HEK293T (cell line): ENCODE measurements around the gene UGCG.

Experiments used
- ARNT ChIP-seq: fragments of 450-650 bp; IDR thresholded peaks from 2 replicates; pipeline ENCODE4 v1.6.1; 2017; ENCODE audit warnings: mild to moderate bottlenecking
- BHLHE40 ChIP-seq: fragments of 450-650 bp; IDR thresholded peaks from 2 replicates; pipeline ENCODE4 v1.6.1; 2016; ENCODE audit warnings: mild to moderate bottlenecking, moderate library complexity, borderline replicate concordance
- CTBP1 ChIP-seq: fragments of 450-650 bp; IDR thresholded peaks from 2 replicates; pipeline ENCODE4 v1.6.1; 2016; ENCODE audit warnings: borderline replicate concordance
- ELF4 ChIP-seq: fragments of 450-650 bp; IDR thresholded peaks from 2 replicates; pipeline ENCODE4 v1.6.1; 2017; ENCODE audit warnings: antibody characterized with exemption
- FOXA1 ChIP-seq: fragments of 450-650 bp; IDR thresholded peaks from 2 replicates; pipeline ENCODE4 v1.6.1; 2016; ENCODE audit warnings: mild to moderate bottlenecking
- FOXM1 ChIP-seq: fragments of 450-650 bp; IDR thresholded peaks from 2 replicates; pipeline ENCODE4 v1.6.1; 2017; ENCODE audit warnings: mild to moderate bottlenecking, borderline replicate concordance
- HDGF ChIP-seq: fragments of 450-650 bp; IDR thresholded peaks from 2 replicates; pipeline ENCODE4 v1.6.1; 2017; ENCODE audit warnings: antibody characterized with exemption, borderline replicate concordance
- L3MBTL2 ChIP-seq: fragments of 450-650 bp; conservative IDR thresholded peaks from 2 replicates; pipeline ENCODE4 v1.6.1; 2016; ENCODE audit warnings: mild to moderate bottlenecking
- NFRKB ChIP-seq: fragments of 450-650 bp; IDR thresholded peaks from 2 replicates; pipeline ENCODE4 v1.6.1; 2016; ENCODE audit warnings: mild to moderate bottlenecking, moderate library complexity
- SP1 ChIP-seq: fragments of 450-650 bp; IDR thresholded peaks from 2 replicates; pipeline ENCODE4 v1.6.1; 2017
- SUZ12 ChIP-seq: fragments of 450-650 bp; IDR thresholded peaks from 2 replicates; pipeline ENCODE4 v1.6.1; 2016; ENCODE audit warnings: mild to moderate bottlenecking
- TARDBP ChIP-seq: fragments of 450-650 bp; IDR thresholded peaks from 2 replicates; pipeline ENCODE4 v1.6.1; 2016
- ZNF384 ChIP-seq: fragments of 450-650 bp; IDR thresholded peaks from 2 replicates; pipeline ENCODE4 v1.6.1; 2016

GRCh38 chr9:111853450-111853827 is 43.2 kb upstream of the UGCG start:
- no peak for TF ChIP-seq ZNF384
- no peak for TF ChIP-seq TARDBP
- TF ChIP-seq CTBP1 = no peak
- no peak for TF ChIP-seq HDGF
- TF ChIP-seq ARNT = no peak
- TF ChIP-seq SP1 = no peak
- no peak for TF ChIP-seq FOXM1
- no peak for TF ChIP-seq FOXA1
- TF ChIP-seq BHLHE40 = no peak
- no peak for TF ChIP-seq SUZ12
- no peak for TF ChIP-seq ELF4
- no peak for TF ChIP-seq NFRKB
- no peak for TF ChIP-seq L3MBTL2
